Retinal pigment epithelial cell (primary cell): ENCODE measurements around the gene DLGAP3.
"Not testable (repeated sequence)": the region's sequence is repeated elsewhere in the genome, so short reads cannot be mapped to it uniquely, and the experiment has no call there.

Source experiments
- DNase-seq: peaks from one replicate; pipeline ENCODE4 v3.0.0-alpha.2; 2010; ENCODE audit warnings: low read depth
- H3K4me3 ChIP-seq: 2 replicates; pipeline ENCODE4 v1.5.1; 2011; ENCODE audit warnings: mild to moderate bottlenecking, low read length, control low read depth, moderate library complexity
- TF ChIP-seq, protein P1 (sequence below): conservative IDR thresholded peaks from 2 replicates; pipeline ENCODE4 v1.5.1; 2011; ENCODE audit warnings: low read depth, low read length, control low read depth, inconsistent platforms

DLGAP3 gene

GRCh38 chr1:34946211-34946610 is 16.8 kb upstream of the DLGAP3 start:
- H3K4me3 ChIP-seq: no peak overlapping the region
- DNase-seq: no peak
- TF ChIP-seq, protein P1, sequence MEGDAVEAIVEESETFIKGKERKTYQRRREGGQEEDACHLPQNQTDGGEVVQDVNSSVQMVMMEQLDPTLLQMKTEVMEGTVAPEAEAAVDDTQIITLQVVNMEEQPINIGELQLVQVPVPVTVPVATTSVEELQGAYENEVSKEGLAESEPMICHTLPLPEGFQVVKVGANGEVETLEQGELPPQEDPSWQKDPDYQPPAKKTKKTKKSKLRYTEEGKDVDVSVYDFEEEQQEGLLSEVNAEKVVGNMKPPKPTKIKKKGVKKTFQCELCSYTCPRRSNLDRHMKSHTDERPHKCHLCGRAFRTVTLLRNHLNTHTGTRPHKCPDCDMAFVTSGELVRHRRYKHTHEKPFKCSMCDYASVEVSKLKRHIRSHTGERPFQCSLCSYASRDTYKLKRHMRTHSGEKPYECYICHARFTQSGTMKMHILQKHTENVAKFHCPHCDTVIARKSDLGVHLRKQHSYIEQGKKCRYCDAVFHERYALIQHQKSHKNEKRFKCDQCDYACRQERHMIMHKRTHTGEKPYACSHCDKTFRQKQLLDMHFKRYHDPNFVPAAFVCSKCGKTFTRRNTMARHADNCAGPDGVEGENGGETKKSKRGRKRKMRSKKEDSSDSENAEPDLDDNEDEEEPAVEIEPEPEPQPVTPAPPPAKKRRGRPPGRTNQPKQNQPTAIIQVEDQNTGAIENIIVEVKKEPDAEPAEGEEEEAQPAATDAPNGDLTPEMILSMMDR: no peak

DNA sequence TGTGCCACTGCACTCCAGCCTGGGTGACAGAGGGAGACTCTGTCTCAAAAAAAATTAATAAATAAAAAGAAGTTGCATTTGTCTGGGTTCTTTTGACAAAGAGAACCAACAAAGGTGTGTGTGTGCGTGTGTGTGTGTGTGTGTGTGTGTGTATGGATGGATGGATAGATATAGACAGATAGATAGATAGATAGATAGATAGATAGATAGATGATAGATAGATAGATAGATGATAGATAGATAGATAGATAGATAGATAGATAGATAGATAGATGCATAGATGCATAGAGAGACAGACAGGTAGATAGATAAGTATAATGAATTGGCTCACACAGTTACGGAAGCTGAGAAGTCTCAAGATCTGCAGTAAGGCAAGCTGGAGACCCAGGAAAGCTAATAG is 12.3 kb upstream of the DLGAP3 start:
- H3K4me3 ChIP-seq, DNase-seq: not testable (repeated sequence)

- no peak overlapping the region for H3K4me3 ChIP-seq
- TF ChIP-seq, protein P1: no peak
- DNase-seq: no peak
Measured at GRCh38 chr1:34930702-34931071, 1.2 kb upstream of the DLGAP3 start.

GRCh38 chr1:34929853-34930701 is 627 bp upstream of the DLGAP3 start:
- DNase-seq: no peak
- TF ChIP-seq, protein P1: no peak
- peak overlapping the region; percentile 23 for H3K4me3 ChIP-seq

GRCh38 chr1:34928699-34929496 is 552 bp downstream of the DLGAP3 start:
- peak overlapping the region; percentile 5 for H3K4me3 ChIP-seq
- TF ChIP-seq, protein P1: no peak
- DNase-seq: no peak

DNA sequence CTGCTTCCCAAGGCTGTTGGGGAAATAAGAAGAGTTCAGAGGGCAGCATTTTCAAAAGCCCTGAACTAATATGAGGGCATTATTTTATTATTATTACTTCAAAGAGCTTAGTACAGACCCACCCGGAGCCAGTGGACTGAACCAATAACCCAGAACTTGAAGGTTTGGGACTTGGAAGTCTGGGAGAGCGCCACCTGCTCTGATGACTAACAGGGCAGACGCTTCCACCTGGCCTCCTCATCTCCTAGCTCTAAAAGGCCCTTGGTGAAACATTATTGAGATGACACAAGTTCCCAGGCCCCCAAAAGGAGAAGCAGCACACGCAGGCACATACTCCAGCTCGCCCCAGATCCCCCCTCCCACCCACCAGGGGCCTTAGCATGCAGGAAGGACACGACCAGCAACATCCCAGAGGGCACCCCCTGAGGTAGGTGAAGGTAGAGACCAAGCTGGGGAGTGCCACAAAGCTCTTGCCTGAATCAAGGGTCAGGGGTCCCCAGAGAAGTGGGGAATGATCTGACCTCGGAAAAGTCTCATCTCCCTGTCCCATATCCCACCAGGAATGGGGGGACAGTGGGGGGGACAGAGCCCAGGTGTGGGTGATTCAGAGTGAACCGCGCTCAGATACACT is 1.3 kb downstream of the DLGAP3 start:
- H3K4me3 ChIP-seq: no peak overlapping the region

DNA sequence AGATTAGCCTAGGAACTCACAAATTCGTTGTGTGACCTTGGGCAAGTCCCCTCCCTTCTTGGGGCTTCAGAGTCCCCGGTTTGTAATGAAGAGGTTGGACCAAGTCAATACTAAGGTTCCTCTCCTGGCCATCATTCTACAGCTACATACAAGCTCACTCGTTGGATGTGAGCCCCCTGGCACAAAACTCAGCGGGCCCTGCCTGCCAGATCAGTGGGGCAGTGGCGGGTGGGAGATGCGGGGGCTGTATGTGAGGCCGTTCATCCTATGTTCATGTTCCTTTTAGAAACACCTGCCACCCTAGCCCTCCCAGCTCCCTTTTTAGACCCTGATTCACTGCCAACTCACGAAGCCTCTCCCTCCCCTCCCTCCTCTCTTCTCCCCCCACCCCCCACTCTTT is 2.1 kb downstream of the DLGAP3 start:
- TF ChIP-seq, protein P1: no peak
- DNase-seq: no peak
- H3K4me3 ChIP-seq: no peak overlapping the region

More for the DNA sequence above, 1.3 kb downstream of the DLGAP3 start:
- TF ChIP-seq, protein P1: no peak
- no peak for DNase-seq
